ENCODE data around the gene FOXP1.

FOXP1 gene

DNA sequence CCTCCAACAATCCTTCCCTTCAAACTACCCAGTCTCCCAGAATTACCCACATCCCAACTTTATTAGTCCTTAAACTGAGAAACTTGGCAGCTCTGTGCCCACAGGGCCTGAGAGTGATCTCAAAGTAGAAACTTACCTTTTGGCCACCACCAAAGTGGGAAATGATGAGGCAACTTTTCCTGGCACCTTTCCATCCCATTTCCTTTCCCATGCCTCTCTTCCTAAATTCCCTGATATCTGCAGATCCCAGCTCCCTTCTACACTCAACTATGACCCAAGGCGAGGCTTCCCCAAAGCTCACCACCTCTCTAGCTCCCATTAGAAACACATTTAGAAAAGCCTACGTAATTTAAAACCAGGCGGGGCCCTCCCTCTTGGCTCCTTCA lies 271.9 kb downstream of the FOXP1 start:
- FAIRE-seq: no peak
- no peak for TF ChIP-seq SPI1 (IDR thresholded peaks at IDR 0.05; ENCODE audit: low read depth, low read length)
- TF ChIP-seq POU2F2 (IDR thresholded peaks at IDR 0.05; ENCODE audit: low read depth, low read length): no peak
- DNase-seq (ENCODE audit: insufficient read length, low spot score): no peak

DNA sequence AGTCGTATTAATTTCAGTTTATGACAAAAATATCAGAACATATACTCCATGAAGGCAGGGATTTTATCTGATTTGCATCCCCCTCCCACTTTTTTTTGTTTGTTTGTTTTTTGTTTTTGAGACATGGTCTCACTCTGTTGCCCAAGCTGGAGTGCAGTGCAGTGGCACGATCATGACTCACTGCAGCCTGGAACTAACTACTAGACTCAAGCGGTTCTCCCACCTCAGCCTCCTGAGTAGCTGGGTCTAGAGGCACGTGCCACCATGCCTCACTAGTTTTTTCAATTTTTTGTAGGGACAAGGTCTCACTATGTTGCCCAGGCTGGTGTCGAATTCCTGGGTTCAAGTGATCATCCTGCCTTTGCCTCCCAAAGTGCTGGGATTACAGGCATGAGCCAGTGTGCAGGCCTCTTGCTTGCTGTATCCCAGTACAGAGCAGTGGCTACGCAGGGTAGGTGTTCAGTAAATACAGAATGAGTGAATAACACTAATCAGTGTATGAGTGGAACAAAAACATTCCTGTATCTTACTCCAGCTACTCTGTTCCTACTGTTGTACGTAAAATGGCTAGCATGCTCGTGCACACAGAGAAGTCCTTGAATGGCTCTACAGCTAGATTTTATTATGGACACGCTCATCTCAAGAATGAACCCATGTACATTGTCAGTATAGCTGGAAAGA lies 272.4 kb downstream of the FOXP1 start:
- DNase-seq (ENCODE audit: insufficient read length, low spot score) (no peak), FAIRE-seq (no peak)
- TF ChIP-seq TAF1 (IDR thresholded peaks at IDR 0.05; ENCODE audit: low read depth, low read length): no peak
- TF ChIP-seq POLR2A (IDR thresholded peaks at IDR 0.05; ENCODE audit: low read depth, low read length): no peak
- TF ChIP-seq SPI1 (IDR thresholded peaks at IDR 0.05; ENCODE audit: low read depth, low read length): no peak
- no peak for TF ChIP-seq POU2F2 (IDR thresholded peaks at IDR 0.05; ENCODE audit: low read depth, low read length)
- no peak for TF ChIP-seq POLR2AphosphoS5 (IDR thresholded peaks at IDR 0.05; ENCODE audit: low read depth, low read length)
- no peak for TF ChIP-seq PAX5 (IDR thresholded peaks at IDR 0.05; ENCODE audit: insufficient read depth, low read length, severe bottlenecking)

DNA sequence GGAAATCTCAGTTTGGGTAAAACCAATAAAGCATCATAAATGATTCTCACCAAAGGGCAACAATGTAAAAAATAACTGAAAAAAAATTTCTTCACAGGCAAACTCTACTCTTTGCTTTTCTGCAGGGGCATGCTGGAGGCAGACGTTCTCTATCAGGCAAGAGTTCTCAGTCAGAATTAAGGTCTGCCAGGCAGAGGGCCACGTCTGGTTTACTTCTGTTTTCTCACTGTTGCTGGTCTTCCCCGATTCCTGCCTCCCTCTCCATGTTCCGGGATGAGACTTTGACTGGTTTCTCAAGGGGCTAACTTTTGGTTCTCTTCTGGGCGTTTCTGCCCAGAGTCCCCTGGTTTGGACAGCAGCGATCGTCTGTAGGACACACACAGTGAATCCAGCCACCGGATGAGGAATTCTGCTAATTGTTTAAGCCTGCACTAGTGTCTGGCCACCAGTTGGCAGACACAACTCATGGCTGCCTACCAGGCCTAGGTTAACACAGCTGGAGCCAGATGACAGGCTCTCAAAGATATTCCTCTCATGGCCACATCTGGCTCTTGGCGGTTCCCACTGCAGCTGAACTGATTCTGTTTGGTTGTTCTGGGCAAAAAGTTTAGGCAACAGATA lies 273.1 kb downstream of the FOXP1 start:
- no peak for TF ChIP-seq POLR2A (IDR thresholded peaks at IDR 0.05; ENCODE audit: low read depth, low read length)
- no peak for TF ChIP-seq POU2F2 (IDR thresholded peaks at IDR 0.05; ENCODE audit: low read depth, low read length)
- no peak for TF ChIP-seq PAX5 (IDR thresholded peaks at IDR 0.05; ENCODE audit: insufficient read depth, low read length, severe bottlenecking)
- no peak for TF ChIP-seq POLR2AphosphoS5 (IDR thresholded peaks at IDR 0.05; ENCODE audit: low read depth, low read length)
- no peak for TF ChIP-seq TAF1 (IDR thresholded peaks at IDR 0.05; ENCODE audit: low read depth, low read length)
- no peak for TF ChIP-seq SPI1 (IDR thresholded peaks at IDR 0.05; ENCODE audit: low read depth, low read length)
- FAIRE-seq: no peak

DNA sequence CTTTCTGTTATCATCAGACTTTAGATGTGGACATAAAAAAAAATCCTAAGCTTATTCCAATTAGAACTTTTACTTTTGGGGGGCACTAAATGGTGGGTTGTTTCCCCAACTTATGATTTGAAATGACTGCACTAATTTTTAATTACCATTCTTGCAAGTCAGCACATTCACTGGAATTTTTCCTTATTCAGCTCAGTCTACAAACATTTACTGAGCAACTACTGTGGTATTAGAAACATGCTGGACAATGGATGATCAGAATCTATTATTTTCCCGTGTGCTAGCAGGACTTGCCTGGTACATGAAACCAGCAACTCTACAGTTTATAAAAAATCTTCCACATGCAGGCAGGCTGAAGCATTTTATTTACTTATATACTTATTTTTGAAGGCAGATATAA lies 273.6 kb downstream of the FOXP1 start:
- DNase-seq (ENCODE audit: insufficient read length, low spot score) (no peak), FAIRE-seq (no peak)
- no peak for TF ChIP-seq PAX5 (IDR thresholded peaks at IDR 0.05; ENCODE audit: insufficient read depth, low read length, severe bottlenecking)
- no peak for TF ChIP-seq POLR2A (IDR thresholded peaks at IDR 0.05; ENCODE audit: low read depth, low read length)
- TF ChIP-seq TAF1 (IDR thresholded peaks at IDR 0.05; ENCODE audit: low read depth, low read length): no peak
- TF ChIP-seq POU2F2 (IDR thresholded peaks at IDR 0.05; ENCODE audit: low read depth, low read length): no peak
- no peak for TF ChIP-seq POLR2AphosphoS5 (IDR thresholded peaks at IDR 0.05; ENCODE audit: low read depth, low read length)
- no peak for TF ChIP-seq SPI1 (IDR thresholded peaks at IDR 0.05; ENCODE audit: low read depth, low read length)

More for the DNA sequence above, 273.1 kb downstream of the FOXP1 start:
- no peak for DNase-seq (ENCODE audit: insufficient read length, low spot score)

DNA sequence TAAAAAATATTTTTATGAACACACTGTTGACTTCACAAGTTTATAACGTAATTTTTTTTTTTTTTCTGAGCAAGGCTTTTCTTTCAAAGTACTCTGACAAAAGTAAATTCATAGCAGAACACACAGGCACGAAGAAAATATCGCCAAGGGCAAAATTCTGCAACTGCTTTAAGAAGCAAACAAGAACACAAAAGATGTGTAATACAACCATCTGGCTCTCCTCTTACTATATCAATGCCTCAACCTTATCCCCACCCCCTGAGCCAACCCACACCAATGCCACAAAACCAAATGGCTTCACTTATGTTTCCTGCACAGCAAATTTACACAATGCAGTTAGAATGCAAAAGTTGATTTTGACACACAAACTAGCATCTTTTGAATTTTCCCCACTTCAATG lies 274.2 kb downstream of the FOXP1 start:
- DNase-seq (ENCODE audit: insufficient read length, low spot score): no peak
- TF ChIP-seq POLR2AphosphoS5 (IDR thresholded peaks at IDR 0.05; ENCODE audit: low read depth, low read length) (no peak), TAF1 (IDR thresholded peaks at IDR 0.05; ENCODE audit: low read depth, low read length) (no peak), SPI1 (IDR thresholded peaks at IDR 0.05; ENCODE audit: low read depth, low read length) (no peak)
- no peak for FAIRE-seq

DNA sequence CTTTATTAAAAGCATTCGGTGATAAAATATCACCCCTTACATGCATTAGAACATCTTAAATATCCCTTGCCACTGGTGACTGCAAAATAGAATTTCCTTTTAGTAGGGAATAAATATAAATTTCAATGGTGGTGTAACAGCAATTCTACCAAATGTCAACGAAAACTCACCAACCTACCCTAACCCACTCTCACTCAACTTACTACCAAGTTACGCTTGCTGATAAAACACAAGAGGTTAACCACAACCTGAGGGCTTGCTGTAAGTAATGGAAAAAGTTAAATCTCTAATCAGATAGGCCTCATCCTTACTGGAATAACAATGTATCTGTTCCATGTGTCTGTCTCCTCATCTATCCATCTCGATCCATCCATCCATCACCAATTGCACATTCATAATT lies 274.7 kb downstream of the FOXP1 start:
- no peak for FAIRE-seq
- no peak for TF ChIP-seq POLR2A (IDR thresholded peaks at IDR 0.05; ENCODE audit: low read depth, low read length)
- no peak for TF ChIP-seq SPI1 (IDR thresholded peaks at IDR 0.05; ENCODE audit: low read depth, low read length)
- no peak for TF ChIP-seq PAX5 (IDR thresholded peaks at IDR 0.05; ENCODE audit: insufficient read depth, low read length, severe bottlenecking)
- TF ChIP-seq TAF1 (IDR thresholded peaks at IDR 0.05; ENCODE audit: low read depth, low read length): no peak
- TF ChIP-seq POLR2AphosphoS5 (IDR thresholded peaks at IDR 0.05; ENCODE audit: low read depth, low read length): no peak
- TF ChIP-seq POU2F2 (IDR thresholded peaks at IDR 0.05; ENCODE audit: low read depth, low read length): no peak
- DNase-seq (ENCODE audit: insufficient read length, low spot score): no peak

DNA sequence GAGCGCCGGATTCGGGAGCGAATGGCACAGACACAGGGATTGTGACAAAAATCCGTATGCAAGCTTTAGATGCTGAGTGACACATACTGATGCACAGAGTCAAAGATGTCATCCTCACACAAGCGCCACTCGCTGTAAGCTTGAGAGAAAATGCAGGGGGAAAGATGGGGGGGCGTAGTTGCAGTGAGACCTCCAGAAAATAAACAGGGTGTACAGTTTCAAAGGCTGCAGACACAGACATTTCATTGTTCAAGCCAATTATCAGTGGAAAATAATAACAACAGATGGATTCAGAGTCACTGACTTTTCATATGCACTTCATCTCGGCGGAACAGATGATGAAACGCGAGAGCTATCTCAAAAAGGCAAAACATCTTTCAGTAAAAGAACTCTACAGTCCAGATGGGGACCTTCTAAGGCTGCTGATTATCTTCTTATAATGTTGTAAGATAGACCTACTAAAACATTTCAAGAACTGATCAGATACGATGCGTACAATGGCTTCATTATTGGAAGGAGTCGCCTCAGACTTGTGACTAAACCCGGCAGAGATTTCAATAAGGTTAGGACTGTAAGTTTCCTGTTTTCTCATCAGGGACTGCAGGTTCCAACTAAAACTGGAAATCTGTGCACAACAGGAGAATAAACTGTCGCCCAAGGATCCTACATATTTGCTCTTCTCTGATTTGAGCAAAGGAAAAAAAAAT lies 275.4 kb downstream of the FOXP1 start:
- FAIRE-seq (no peak), DNase-seq (ENCODE audit: insufficient read length, low spot score) (no peak)
- TF ChIP-seq TAF1 (IDR thresholded peaks at IDR 0.05; ENCODE audit: low read depth, low read length): no peak
- TF ChIP-seq SPI1 (IDR thresholded peaks at IDR 0.05; ENCODE audit: low read depth, low read length): no peak
- TF ChIP-seq PAX5 (IDR thresholded peaks at IDR 0.05; ENCODE audit: insufficient read depth, low read length, severe bottlenecking): no peak
- TF ChIP-seq POU2F2 (IDR thresholded peaks at IDR 0.05; ENCODE audit: low read depth, low read length): no peak

DNA sequence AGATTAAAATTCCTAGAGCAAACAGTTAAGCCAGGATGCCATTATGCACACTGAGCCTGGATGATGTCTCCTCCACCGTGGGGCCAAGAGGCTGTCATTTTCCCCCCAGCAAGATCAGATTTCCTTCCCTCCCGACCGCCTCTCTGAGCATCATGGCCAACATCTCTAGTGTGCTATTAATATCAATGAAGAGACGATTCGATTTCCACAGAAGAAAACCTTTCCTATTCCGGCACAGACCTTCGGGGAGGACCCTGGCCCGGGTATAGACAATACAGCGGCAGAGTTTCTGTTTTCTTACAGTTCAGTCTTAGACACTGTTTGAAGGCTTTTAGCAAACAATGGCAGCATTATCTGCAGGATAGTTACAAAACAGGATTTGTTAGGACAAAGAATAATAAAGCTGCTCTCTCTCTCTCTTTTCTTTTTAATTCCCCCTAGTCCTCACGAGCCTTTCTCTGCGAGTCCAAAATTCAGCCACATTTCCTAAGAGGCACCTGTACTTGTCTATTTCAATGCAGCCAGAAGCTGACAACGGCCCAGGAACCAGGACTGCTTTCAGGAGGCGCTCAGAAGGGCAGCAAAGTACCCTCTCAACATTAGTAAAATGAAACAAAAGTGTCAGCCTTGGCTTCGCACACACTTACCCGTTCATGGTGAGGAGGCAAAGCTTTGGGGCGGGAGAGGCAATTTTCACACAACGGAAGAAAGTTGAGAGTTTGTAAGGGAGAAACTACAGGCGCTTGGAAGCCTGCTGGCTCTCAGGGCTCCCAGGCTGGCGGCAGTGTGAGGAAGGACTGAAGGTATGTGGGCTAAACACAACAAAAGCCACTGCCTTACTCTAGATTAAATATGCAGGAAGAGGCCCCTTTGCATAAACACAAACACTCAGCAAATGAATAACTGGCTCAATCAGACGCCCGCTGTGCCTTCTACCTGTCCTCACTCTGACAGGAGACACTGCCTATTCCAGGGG lies 278.0 kb downstream of the FOXP1 start:
- FAIRE-seq (no peak), DNase-seq (ENCODE audit: insufficient read length, low spot score) (no peak)
- no peak for TF ChIP-seq POLR2A (IDR thresholded peaks at IDR 0.05; ENCODE audit: low read depth, low read length)
- no peak for TF ChIP-seq TAF1 (IDR thresholded peaks at IDR 0.05; ENCODE audit: low read depth, low read length)

DNA sequence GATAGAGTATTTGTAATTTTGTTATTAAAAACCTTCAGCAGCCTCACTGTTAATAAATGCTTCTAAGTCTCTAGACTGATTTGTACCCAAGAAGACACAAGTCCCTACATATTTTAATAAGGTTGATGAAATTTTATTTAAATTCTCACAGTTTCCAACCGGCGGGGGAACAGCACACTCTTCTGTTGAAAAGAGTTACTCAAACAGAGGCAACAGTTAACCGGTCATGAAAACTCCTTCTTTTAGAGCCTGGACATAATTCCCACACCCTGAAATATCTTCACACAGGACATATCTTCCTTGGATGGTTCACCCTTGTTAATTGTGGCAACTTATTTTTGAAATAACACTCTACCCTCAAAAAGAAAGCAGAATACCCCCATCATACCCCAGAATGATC lies 278.8 kb downstream of the FOXP1 start:
- TF ChIP-seq PAX5 (IDR thresholded peaks at IDR 0.05; ENCODE audit: insufficient read depth, low read length, severe bottlenecking) (no peak), POLR2A (IDR thresholded peaks at IDR 0.05; ENCODE audit: low read depth, low read length) (no peak), POLR2AphosphoS5 (IDR thresholded peaks at IDR 0.05; ENCODE audit: low read depth, low read length) (no peak), TAF1 (IDR thresholded peaks at IDR 0.05; ENCODE audit: low read depth, low read length) (no peak), SPI1 (IDR thresholded peaks at IDR 0.05; ENCODE audit: low read depth, low read length) (no peak), POU2F2 (IDR thresholded peaks at IDR 0.05; ENCODE audit: low read depth, low read length) (no peak)
- DNase-seq (ENCODE audit: insufficient read length, low spot score): no peak
- FAIRE-seq: no peak
